ENCODE data around the gene FBXL16.
"Not testable (repeated sequence)": the region's sequence is repeated elsewhere in the genome, so short reads cannot be mapped to it uniquely, and the experiment has no call there.

FBXL16 gene

DNA sequence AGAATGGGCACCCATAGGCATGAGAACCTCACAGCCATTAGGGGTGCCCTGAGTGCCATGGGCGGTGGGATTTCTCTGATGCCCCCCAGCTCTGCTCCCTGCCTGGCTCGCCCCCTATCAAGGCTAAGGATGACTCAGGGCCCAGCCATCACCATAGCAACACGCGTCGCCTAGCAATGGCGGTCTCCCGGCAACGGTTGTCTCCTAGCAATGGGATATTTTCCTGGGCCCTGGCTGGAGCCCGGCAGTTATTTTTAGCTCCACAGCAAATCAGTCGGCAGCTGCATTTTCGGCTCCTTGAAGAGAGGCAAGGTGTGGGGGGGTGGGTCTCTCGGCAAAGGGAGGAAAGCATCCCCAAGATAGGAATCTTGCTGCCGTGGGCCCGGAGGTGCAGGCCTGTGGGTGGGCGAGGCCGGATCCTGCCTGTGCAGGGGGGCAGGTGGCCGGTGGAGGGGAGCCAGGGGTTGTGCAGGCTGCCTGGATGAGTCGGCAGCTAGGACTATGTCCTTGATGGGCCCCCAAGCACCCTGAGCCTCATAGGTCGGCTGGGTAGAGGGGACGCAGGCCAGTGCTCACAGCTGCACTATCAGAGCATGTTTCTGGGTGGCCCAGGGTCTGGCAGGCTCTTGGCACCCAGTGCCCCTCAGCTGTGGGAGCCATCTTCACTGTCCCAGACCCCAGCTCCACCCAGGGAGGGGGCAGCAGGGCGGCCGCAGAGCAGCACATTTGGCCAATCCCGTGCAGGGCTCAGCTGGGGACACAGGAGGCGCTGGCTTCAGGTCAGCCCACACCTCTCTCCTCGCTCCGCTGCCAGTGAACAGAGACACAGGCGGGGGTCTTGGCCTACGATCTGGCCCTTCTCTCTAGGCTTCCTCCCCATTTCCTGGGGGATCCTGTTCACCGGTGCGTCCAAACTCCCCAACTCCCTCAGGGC is 4.2 kb upstream of the FBXL16 start:
- DNase-seq, result peak; percentile 78

- DNase-seq, result no peak
Observed at GRCh38 chr16:708959-709358, 3.4 kb upstream of the FBXL16 start.

DNA sequence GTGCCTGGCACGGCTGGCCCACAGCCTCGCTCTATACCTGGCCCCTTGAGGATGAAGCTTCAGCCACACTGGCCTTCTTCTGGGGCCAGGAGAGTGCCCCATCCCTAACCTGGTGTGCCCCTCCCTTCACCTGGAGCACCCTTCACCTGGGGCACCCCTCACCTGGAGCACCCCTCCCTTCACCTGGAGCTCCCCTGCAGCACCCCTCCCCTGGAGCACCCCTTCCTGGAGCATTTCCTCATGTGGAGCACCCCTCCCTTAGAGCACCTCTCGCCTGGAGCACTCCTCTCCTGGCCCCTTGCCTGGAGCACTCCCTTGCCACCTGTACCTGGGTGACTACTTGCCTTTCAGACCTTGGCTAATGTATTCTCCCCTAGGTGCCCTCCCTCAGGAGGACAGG is 2.4 kb upstream of the FBXL16 start:
- no peak for DNase-seq

DNA sequence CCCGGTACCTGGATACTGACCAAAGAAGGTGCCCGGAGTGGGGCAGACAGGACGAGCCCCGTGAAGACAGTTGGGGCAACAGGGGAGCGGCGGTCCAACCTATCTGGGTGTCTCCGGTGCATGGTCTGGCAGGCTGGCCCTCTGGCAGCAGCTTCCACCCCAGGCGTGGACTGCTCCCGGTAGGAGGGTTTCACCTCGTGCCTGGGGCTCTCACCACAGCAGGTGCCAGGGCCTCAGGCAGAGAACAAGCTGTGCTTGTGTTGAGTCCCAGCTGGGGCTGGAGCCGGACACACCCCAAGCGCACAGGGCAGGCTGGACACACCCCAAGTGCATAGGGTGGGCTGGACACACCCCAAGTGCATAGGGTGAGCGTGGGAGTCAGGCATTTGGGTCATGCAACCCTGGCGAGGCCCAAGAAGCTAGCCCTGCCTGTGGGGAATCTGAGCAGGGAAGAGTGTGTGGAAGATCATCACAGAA is 1.5 kb upstream of the FBXL16 start:
- no peak for DNase-seq

DNA sequence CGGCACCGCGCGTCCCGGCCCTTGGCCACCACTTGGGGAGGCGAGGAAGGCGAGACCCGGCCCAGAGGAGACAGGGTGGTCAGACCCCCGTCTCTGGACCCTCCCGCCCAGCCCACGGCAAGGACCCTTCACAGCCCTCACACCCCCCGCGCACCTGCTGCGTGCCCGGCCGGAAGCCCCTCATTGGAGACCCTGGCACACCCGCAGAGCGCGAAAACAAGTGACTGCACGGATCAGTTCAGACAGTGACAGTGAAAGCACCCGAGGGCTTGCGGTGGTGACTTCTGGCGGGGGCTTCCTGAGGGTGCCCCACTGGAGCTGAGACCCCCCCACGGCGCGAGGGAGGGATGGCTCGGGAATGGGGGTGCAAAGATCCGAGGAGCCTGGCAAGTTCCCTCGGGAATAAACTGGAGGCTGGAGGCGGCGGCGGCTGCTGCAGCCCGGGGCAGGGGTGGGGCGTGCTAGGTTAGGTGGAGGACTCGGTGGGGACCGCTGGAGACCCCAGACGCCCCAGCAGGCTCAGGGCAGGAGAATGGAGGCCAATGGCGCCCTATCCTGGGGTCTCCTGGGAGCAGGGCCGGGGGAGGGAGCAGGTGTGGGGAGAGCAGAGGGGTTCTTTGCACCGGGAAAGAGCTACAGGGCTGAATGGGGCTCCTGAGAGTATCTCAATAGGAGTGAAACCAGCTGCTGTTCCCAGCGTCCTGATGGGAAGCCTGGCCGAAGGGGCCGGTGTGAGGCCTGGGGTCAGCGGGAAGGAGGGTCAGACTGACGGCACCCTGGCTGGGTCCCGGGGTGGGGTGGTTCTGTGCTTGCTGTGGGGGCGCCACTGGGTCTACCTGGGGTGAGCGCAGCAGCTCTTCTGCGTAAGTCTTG is 824 bp upstream of the FBXL16 start:
- DNase-seq, result no peak

DNA sequence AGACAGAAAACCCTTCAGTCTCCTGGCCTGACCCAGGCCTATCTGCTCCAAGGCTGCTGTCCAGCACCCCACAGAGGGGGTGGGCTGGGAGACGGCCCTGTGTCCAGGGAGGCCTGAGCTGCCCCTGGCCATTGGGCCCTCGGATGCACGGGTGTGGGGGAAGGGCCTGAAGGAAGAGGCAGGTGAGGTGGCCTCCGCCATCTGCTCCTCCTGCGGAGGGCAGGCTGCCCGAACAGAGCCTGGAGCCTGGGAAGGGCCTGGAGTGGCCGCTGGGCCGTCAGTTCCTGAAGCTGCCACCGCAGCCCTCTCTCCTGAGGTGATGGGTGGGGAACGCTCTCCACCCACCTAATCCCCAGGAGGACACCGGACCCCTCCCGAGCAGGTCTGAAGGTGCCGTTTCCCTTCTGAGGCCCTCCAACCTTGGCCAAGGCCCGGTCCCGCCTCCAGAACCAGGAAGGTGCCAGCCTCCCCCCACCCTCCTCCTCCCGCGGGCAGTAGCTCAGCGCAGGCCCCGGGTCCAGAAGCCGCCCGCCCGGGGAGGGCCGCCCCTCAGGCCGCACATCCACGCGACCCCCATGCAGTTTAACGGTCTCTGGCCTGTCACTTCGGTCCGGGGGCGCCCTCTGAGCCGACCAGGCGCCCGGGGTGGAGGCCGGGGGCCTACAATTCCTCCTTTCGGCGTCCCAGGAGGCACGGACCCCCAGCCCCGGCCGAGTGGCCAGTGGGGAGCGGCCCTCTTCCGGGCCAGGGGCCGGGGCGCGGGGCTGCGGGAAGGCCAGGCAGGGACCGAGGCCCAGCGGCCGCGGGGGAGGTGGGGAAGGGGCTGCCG is 835 bp downstream of the FBXL16 start:
- no peak for DNase-seq

DNA sequence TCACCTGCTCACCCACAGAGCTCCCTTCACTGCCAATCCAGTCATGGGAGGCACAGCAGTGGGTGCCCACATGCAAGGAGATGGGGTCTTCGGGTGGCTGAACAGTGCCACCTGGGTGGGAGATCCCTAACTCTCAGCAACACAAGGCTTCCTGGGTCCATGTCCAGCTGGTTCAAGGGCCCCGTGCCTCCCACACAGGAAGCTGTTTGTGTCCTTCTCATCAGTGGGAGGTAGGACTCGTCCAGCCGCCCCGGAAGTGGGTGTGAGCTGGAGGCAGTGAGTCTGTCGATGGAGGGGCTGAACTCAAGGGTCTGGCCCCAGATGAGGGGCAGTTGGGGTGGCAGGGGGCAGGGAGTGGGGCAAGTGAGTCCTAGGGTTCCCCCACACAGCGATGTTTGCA is 1.6 kb downstream of the FBXL16 start:
- no peak for DNase-seq

DNA sequence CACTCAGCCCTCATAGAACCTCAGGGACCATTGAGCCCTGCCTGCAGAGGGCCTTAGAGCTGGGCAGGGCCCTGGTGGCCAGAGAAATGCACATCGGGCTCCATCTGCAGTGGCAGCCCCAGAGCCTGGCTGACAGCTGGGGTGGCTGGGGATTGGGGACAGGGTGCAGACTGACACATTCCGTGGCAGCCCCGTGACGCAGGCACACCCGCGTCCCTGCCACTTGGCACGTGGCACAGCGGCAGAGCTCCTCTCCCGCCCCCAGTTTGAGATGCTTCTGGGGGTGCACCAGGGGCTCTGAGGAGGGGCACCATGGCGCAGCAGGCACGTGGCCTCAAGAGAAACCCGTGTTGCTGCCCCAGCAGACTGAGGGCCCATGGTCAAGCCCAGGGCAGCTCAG is 2.2 kb downstream of the FBXL16 start:
- DNase-seq, result no peak

DNA sequence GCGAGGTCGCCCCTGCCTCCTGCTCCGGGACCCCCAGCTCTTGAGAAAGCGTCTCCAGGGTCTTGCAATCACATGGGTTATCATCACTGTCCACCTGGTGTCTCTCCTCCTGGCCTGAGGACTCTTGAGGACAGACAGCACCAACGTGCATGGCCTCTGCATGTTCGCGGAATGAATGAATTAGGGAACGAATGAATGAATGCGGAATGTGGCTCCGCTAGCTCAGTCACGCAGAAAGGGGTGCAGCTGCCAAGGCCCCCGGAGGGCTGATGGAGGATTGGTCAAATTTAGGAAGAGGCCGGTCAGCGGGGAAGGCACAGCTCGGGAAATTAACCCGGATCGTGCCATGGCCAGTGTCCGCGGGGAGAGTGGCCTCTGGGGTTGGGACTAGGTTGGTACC is 3.3 kb downstream of the FBXL16 start:
- DNase-seq, result no peak

DNA sequence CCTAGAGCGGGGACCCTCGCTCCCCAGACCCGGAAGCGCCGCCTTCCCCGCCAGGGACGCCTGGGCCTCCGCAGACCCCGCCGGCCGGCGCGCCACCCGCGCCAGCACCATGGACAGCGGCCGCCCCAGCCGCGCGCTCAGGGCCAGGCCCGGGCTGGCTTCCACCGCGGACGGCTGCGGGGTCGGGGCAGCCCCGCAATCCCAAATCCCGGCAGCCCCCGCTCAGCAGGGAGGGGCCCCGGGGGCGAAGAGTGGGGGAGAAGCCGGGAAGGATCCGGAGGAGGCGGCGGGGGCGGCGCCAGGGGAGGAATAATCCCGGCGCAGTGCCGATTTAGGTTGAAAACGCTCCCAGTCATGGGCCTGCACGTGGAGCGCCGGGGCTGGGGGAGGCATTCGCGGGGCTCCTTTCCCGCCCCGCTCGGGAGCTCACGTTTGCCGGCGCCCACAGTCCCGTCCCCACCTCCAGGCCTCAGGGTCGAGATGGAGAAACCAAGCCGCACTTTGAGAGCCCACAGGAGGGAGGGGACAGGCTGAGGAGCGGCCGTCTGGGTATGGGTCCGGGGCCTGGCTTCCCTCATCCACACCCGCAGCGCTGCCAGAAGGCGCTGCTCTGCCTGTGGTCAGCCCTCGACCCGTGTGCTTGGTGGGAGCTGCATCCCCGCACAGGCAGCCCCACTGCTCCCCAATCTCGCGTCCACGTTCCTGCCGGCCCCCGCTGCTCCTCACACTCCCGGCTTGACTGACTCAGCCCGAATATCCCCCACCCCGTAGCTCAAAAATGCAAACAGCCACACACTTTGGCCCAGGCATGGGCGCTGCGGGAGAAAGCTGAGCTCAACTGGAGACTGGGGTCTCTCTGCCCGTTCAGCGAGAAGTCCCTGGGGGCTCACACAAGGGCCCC is 4.7 kb downstream of the FBXL16 start:
- DNase-seq, result no peak

- no peak for DNase-seq
Observed at GRCh38 chr16:698911-699671, 6.5 kb downstream of the FBXL16 start.

- no peak for DNase-seq
Observed at GRCh38 chr16:695355-696089, 10.1 kb downstream of the FBXL16 start.

GRCh38 chr16:694863-695354 is 10.7 kb downstream of the FBXL16 start:
- no peak for DNase-seq

DNA sequence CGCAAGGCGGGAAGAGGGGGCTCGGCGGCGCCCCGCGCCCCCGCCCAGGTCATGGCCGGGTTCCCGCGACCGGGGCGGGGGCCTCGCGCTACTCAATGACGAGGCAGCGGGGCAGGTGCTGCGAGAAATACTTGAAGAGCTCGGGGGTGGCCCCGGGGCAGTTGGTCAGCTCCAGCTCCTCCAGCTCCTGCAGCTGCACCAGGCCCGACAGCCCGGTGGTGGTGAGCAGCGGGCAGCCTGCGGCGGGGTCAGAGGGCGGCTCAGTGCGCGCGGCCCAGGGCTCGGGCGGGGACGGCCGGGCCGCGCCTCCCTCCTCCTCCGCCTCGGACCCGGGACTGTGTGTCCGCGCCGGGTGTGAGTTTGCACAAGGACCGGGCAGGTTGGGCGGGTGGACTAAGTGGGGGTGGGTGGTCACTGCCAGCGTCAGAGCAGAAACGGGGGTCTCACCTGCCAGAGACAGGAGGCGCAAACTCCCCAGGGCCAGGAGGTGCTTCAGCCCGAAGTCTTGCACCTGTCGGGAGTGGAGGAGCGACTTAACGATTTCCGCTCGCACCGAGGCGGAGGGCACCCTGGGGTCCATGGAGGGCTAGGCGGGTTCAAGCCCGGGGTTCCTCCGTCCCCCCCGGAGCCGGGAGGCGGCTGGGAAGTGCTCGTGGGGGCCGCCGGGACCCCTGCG is 11.3 kb downstream of the FBXL16 start:
- no peak for DNase-seq

DNA sequence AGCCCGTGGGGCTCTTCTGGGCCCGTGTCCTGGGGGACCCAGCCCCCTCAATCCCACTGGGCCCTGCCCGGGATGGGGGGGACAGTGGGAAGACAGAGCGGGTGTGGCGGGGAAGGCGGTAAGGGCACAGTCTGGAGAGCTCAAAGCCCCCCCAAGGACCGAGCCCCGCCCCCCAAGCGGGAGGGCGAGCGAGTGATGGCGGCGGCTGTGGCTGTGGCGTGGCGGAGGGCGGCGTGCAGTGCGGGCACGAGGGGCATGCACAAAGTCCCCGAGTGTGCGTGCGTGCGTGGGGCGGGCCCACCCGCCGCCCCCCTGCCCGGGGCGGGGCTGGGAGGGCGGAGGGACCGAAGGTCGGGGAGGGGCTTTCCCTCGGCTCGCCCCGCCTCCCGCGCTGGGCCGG is 11.8 kb downstream of the FBXL16 start:
- DNase-seq, result no peak

DNA sequence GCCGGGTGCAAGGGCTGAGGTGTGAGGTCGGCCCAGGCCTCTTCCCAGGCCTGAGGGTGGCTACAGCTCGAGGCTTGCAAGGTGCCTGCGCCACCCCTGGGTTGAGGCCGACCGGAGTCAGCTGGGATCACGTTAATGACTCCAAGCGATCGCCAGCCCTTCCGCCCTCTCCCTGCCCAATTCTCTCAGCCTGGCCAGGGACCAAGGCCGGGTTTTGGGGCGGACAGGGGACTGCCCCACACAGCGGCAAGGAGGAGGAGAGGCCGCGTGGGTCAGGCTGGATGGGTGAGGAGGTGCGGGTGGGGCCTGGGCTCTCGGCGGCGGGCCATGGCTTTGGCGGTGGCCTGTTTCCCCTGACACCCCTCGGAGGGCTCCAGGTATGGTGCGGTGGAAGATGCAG is 12.2 kb downstream of the FBXL16 start:
- DNase-seq, result no peak

GRCh38 chr16:692356-693108 is 13.1 kb downstream of the FBXL16 start:
- DNase-seq, result no peak

- DNase-seq, result not testable (repeated sequence)
Observed at GRCh38 chr16:691242-691641, 14.4 kb downstream of the FBXL16 start.

All from femur (tissue), 1 donor.